CD4-positive, alpha-beta T cell treated with Interleukin-4 for 4 hours (primary cell): ENCODE results near the gene CRHR1.

Experiments
- DNase-seq: peaks from one replicate; pipeline ENCODE4 v3.0.0-alpha.2; 2020

CRHR1 gene

DNA sequence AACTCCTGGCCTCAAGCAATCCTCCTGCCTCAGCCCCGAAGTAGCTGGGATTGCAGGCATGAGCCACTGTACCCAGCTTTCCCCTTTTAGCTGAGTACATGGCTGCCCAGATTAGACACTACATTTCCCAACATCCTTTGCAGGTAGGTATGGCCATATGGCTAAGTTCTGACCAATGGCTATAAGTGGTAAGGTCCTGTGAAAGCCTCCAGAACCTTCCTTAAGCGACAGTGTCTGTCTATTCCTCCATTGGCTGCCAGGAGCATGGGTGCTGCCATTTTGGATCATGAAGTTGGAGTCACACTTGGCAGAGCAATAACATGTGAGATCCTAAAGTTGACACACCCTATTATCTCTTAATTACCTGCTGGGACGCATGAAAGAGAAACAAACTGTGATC, 24.4 kb upstream of the CRHR1 start:
- no peak for DNase-seq

GRCh38 chr17:45761957-45762565, 22.1 kb upstream of the CRHR1 start:
- no peak for DNase-seq

DNA sequence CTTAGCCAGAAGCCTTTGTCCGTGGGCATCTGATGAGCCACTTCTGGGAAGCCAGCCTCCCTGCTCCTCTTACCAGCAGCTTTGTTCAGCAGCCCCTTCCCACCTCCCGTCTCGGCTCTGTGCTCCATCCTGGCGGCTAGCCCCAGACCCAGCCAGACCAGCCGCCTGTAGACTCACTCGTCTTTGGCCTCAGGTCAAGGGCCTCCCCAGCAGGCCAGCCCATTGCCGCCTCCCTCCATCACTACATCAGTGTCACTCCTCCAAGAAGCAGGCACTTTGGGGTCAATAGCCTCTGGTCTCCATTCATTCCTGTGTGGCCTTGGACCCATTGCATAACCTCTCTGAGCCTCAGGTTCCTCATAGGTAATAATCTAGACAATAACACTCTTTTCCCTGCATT, 20.9 kb upstream of the CRHR1 start:
- DNase-seq: no peak

GRCh38 chr17:45764479-45764878, 19.6 kb upstream of the CRHR1 start:
- DNase-seq: no peak

GRCh38 chr17:45768000-45768399, 16.1 kb upstream of the CRHR1 start:
- DNase-seq: no peak

DNA sequence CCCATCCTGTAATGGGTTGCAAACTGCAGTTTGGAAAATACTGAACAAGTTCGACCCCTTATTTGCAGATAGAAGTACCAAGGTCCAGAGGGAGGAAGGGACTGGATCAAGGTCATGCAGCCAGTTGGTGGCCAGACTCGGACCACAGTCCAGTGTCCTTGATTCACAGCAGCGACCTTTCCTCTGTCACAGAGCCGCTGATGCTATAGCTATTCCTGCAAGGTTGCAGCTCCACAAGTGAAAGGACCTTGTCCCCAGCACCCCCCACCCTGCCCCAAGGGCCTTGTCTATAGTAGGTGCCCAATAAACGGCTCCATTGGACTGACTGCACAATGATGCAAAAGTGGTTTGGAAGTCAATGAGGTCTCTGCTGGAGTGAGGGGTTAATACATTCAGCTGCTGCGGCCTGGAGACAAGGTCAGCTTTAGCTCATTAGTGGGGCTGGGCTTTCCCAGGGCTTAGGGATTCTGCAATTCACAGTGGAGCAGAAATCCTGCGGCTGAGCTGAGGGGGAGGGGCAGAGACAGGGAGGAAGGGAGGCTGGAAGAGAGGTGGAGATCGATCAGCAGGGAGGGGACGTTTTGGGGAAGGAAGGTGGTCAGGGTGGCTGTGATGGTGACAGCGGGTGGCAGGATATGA, 13.4 kb upstream of the CRHR1 start:
- no peak for DNase-seq

- DNase-seq: no peak
Observed at GRCh38 chr17:45771271-45771959, 12.7 kb upstream of the CRHR1 start.

DNA sequence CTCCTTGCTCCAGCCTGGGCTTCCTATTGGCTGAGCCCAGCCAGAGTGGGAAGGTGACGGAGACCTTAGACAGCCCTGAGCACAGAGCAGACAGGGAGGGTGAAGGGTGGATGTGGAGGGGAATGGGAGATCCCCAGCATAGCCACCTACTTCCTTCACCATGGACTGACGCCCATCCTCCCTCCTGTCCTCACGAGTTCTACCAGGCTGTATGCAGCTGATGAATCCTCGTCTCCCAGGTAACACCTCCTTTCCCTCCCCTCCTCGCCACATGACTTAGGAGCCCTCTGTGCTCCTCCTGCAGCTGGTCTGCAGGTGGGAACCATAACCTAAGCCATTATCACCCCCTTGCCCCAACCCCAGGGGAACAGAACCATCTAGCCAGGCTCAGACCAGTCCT, 9.0 kb upstream of the CRHR1 start:
- no peak for DNase-seq

GRCh38 chr17:45775576-45776011, 8.5 kb upstream of the CRHR1 start:
- DNase-seq: no peak

- no peak for DNase-seq
Observed at GRCh38 chr17:45776896-45777295, 7.2 kb upstream of the CRHR1 start.

DNA sequence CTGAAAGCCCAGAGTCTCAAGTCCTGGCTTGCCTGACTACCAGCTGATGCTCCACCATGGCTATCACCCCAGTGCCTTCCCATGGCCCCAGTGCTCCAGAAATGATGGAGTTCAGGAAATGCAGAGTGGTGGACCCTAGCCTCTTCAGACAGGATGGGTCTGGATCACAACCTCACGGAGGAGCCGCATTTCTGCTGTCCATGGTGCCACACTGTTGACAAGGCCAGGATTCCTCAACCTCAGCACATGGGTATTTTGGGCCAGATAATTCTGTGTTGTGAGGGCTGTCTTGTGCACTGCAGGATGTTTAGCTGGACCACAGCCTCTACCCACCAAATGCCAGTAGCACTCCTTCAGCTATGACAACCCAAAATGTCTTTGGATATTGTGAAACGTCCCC, 6.7 kb upstream of the CRHR1 start:
- no peak for DNase-seq

GRCh38 chr17:45780921-45781320, 3.2 kb upstream of the CRHR1 start:
- no peak for DNase-seq

- DNase-seq: no peak
Observed at GRCh38 chr17:45782889-45783592, 1.1 kb upstream of the CRHR1 start.

GRCh38 chr17:45783593-45784292, 377 bp upstream of the CRHR1 start:
- no peak for DNase-seq

GRCh38 chr17:45784741-45785479, 790 bp downstream of the CRHR1 start:
- DNase-seq: no peak

GRCh38 chr17:45785480-45786193, 1.5 kb downstream of the CRHR1 start:
- DNase-seq: no peak

- no peak for DNase-seq
Observed at GRCh38 chr17:45786349-45786748, 2.2 kb downstream of the CRHR1 start.

DNA sequence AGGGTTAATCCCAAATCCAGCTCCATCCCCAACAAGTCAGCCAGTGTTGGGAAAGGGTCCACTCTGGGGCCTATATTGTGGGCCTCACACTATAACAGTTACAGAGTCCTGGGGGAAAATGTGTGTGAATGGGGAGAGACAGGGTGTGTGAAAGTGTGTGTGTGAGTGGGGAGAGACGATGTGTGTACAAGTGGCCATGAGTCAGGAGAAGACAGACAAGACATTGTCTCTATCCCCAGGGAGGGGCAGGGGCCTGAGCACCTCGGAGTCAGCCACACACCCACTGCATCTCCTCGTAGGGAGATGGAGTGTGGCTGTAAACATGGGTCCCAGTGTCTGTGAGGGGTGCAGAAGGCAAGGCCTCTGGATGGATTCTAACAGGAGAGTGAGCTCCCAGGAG, 2.9 kb downstream of the CRHR1 start:
- no peak for DNase-seq

GRCh38 chr17:45787656-45788055, 3.5 kb downstream of the CRHR1 start:
- DNase-seq: no peak

- DNase-seq: no peak
Observed at GRCh38 chr17:45788057-45788456, 3.9 kb downstream of the CRHR1 start.

- DNase-seq: no peak
Observed at GRCh38 chr17:45789874-45790273, 5.8 kb downstream of the CRHR1 start.
